ENCODE results near the gene CHN2. TPM values are rescaled to one million over a fixed set of nuclear protein-coding genes. Genes with fewer than 3 reads are reported as not detected.
A peak's percentile ranks its signal among the peaks of the same experiment; 100 is the strongest.

Gene CHN2
- 10 to 100 TPM in 3 of 4 donors, 1 to 10 TPM in 1; 7.6 to 25.9 (median 17.8) TPM for total RNA-seq

GRCh38 chr7:29194594-29195427 lies at the start of gene CHN2:
CHN2 (plus strand) TSS chr7:29194775.
- peak; percentile 83 for ATAC-seq (ENCODE audit: low FRiP score)
- TF ChIP-seq, protein P1, sequence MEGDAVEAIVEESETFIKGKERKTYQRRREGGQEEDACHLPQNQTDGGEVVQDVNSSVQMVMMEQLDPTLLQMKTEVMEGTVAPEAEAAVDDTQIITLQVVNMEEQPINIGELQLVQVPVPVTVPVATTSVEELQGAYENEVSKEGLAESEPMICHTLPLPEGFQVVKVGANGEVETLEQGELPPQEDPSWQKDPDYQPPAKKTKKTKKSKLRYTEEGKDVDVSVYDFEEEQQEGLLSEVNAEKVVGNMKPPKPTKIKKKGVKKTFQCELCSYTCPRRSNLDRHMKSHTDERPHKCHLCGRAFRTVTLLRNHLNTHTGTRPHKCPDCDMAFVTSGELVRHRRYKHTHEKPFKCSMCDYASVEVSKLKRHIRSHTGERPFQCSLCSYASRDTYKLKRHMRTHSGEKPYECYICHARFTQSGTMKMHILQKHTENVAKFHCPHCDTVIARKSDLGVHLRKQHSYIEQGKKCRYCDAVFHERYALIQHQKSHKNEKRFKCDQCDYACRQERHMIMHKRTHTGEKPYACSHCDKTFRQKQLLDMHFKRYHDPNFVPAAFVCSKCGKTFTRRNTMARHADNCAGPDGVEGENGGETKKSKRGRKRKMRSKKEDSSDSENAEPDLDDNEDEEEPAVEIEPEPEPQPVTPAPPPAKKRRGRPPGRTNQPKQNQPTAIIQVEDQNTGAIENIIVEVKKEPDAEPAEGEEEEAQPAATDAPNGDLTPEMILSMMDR (IDR thresholded peaks at IDR 0.05), result no peak
- DNase-seq (ENCODE audit: low spot score), result peak; percentile 33

- TF ChIP-seq, protein P1 (IDR thresholded peaks at IDR 0.05), result no peak
- no peak for ATAC-seq (ENCODE audit: low FRiP score)
- DNase-seq (ENCODE audit: low spot score), result no peak
These were observed 49.0 kb upstream of the CHN2 start for GRCh38 chr7:29145553-29146056.

GRCh38 chr7:29146057-29146706 lies 48.4 kb upstream of the CHN2 start, which contains the start of gene CPVL:
CPVL (minus strand) TSS chr7:29146537; CDS start chr7:29121061, 25,476 bp downstream.
- DNase-seq (ENCODE audit: low spot score) (no peak), ATAC-seq (ENCODE audit: low FRiP score) (peak; percentile 78)
- TF ChIP-seq, protein P1 (IDR thresholded peaks at IDR 0.05), result no peak

- TF ChIP-seq, protein P1 (IDR thresholded peaks at IDR 0.05), result no peak
- ATAC-seq (ENCODE audit: low FRiP score) (peak; percentile 49), DNase-seq (ENCODE audit: low spot score) (no peak)
These were observed 47.5 kb upstream of the CHN2 start for GRCh38 chr7:29146888-29147609.

- ATAC-seq (ENCODE audit: low FRiP score), result no peak
- DNase-seq (ENCODE audit: low spot score), result no peak
These were observed 46.8 kb upstream of the CHN2 start for GRCh38 chr7:29147821-29148220.

DNA sequence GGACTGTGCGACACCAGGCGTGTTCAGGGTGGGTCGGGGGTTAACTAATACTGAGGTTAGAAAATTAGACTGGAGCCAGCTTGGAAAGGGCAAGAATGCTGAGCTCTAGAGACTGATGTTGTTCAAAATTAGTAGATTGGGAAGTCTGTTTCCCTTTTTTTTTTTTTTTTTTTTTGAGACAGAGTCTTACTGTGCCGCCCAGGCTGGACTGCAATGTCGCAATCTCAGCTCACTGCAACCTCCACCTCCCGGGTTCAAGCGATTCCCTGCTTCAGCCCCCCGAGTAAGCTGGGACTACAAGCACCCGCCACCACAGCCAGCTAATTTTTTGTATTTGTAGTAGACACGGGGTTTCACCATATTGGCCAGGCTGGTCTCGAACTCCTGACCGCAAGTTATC lies 45.5 kb upstream of the CHN2 start:
- DNase-seq (ENCODE audit: low spot score) (no peak), ATAC-seq (ENCODE audit: low FRiP score) (no peak)
- TF ChIP-seq, protein P1 (IDR thresholded peaks at IDR 0.05), result no peak

More at GRCh38 chr7:29147821-29148220, 46.8 kb upstream of the CHN2 start:
- TF ChIP-seq, protein P1 (IDR thresholded peaks at IDR 0.05), result no peak

Measured in omental fat pad (tissue), 4 donors.